Memory B cell (primary cell): ENCODE results near the gene NOL6.

Experiments used
- ATAC-seq: fragments of 150-1000 bp; cut with Tn5 transposase; 2 replicates; pipeline ENCODE4 v1.10.0; 2021; ENCODE audit warnings: low read depth, mild to moderate bottlenecking, moderate library complexity
- DNase-seq, 2 donors: peaks; one replicate each; pipeline ENCODE4 v3.0.0; 2022; ENCODE audit warnings: low spot score in 2 of 2
- H3K27ac Mint-ChIP-seq: one replicate; pipeline ENCODE4 v1.8.0; 2022; ENCODE audit warnings: mild to moderate bottlenecking, moderate library complexity, mixed read lengths
- H3K27me3 Mint-ChIP-seq: one replicate; pipeline ENCODE4 v1.8.0; 2022; ENCODE audit warnings: mixed read lengths
- H3K36me3 Mint-ChIP-seq: one replicate; pipeline ENCODE4 v1.8.0; 2022; ENCODE audit warnings: mild to moderate bottlenecking, mixed read lengths
- H3K4me1 Mint-ChIP-seq: one replicate; pipeline ENCODE4 v1.8.0; 2022; ENCODE audit warnings: mixed read lengths
- H3K4me3 Mint-ChIP-seq: one replicate; pipeline ENCODE4 v1.8.0; 2022; ENCODE audit warnings: mild to moderate bottlenecking, moderate library complexity, mixed read lengths
- H3K9me3 Mint-ChIP-seq: one replicate; pipeline ENCODE4 v1.8.0; 2022; ENCODE audit warnings: mixed read lengths

Gene NOL6

GRCh38 chr9:33453286-33453860 is 20.4 kb downstream of the NOL6 start:
- ATAC-seq (no peak), DNase-seq (no peak)
- H3K27ac Mint-ChIP-seq: no peak overlapping the region
- H3K4me1 Mint-ChIP-seq: peaks cover 9% of the 10 kb centered on the region
- H3K9me3 Mint-ChIP-seq: no peaks in the 10 kb centered on the region
- H3K36me3 Mint-ChIP-seq: no peaks in the 10 kb centered on the region
- H3K4me3 Mint-ChIP-seq: no peak overlapping the region
- peaks cover 3% of the 10 kb centered on the region for H3K27me3 Mint-ChIP-seq

DNA sequence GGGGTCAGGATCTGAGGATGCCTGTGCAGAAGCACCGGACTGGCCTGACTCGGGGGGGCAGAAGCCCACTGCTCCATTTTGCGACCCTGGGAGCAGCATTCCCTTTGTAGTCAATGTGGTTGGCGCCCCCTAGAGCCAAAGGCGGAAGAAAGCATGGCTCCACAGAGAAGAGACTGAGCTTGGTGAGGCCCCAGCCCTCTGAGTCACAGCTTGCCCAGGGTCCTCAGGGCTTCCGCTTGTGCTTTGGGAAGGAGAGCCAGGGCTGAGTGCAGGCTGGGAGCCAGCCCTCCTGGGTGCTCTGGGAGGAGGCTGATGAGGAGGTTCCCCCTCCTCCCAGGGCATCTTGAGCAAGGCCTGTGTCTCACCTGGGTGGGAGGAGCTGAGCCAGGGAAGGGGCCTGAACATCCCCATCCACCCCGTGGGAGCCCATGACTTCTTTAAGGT is 20.9 kb downstream of the NOL6 start:
- Mint-ChIP-seq H3K27ac (no peak overlapping the region), H3K36me3 (no peaks in the 10 kb centered on the region), H3K4me1 (peaks cover 7% of the 10 kb centered on the region), H3K4me3 (no peak overlapping the region), H3K9me3 (no peaks in the 10 kb centered on the region), H3K27me3 (peaks cover 3% of the 10 kb centered on the region)
- DNase-seq (no peak), ATAC-seq (no peak)

- Mint-ChIP-seq H3K27me3 (peaks cover 3% of the 10 kb centered on the region), H3K4me1 (peaks cover 20% of the 10 kb centered on the region), H3K36me3 (no peaks in the 10 kb centered on the region), H3K9me3 (no peaks in the 10 kb centered on the region), H3K4me3 (no peak overlapping the region), H3K27ac (no peak overlapping the region)
- ATAC-seq (no peak), DNase-seq (no peak)
Measured at GRCh38 chr9:33450621-33451146, 23.0 kb downstream of the NOL6 start.

DNA sequence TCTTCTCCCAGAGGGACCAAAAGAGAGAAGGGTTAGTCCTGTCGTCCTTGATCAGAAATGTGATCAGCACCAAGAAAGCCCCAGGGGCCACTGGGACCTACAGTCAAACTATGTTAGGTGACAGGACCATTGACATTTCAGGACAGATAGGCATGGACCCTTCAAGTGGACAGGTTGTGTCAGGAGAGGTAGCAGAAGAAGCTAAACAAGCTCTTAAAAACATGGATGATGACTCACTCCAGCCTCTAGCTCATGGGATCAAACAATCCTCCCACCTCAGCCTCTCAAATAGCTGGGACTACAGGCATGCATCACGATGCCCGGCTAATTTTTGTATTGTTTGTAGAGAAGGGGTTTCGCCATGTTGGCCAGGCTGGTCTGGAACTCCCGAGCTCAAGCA is 24.0 kb downstream of the NOL6 start:
- Mint-ChIP-seq H3K27me3 (peaks cover 3% of the 10 kb centered on the region), H3K36me3 (no peaks in the 10 kb centered on the region), H3K9me3 (no peaks in the 10 kb centered on the region), H3K4me1 (peaks cover 20% of the 10 kb centered on the region), H3K27ac (no peak overlapping the region), H3K4me3 (no peak overlapping the region)
- ATAC-seq: no peak
- no peak for DNase-seq

GRCh38 chr9:33447799-33448553 is 25.7 kb downstream of the NOL6 start:
- no peak overlapping the region for H3K27ac Mint-ChIP-seq
- no peak for ATAC-seq
- H3K27me3 Mint-ChIP-seq: peaks cover 3% of the 10 kb centered on the region

GRCh38 chr9:33446946-33447798 is 26.6 kb downstream of the NOL6 start, which contains the start of gene AQP3:
TSS of gene AQP3 (minus strand) at chr9:33447593. CDS start at chr9:33447530, 63 bp downstream.
- ATAC-seq (peak; percentile 83), DNase-seq (peak; percentile 41 to 45)

More at GRCh38 chr9:33447799-33448553, 25.7 kb downstream of the NOL6 start:
- Mint-ChIP-seq H3K9me3 (no peaks in the 10 kb centered on the region), H3K36me3 (no peaks in the 10 kb centered on the region), H3K4me1 (peaks cover 20% of the 10 kb centered on the region), H3K4me3 (peak overlapping the region; percentile 90)
- no peak for DNase-seq

GRCh38 chr9:33446240-33446945 is 27.3 kb downstream of the NOL6 start:
- ATAC-seq (peak; percentile 43), DNase-seq (no peak)
- Mint-ChIP-seq H3K4me3 (peak overlapping the region; percentile 90), H3K4me1 (peaks cover 14% of the 10 kb centered on the region), H3K27me3 (no peaks in the 10 kb centered on the region), H3K36me3 (no peaks in the 10 kb centered on the region), H3K9me3 (no peaks in the 10 kb centered on the region), H3K27ac (peak overlapping the region; percentile 49)

More at GRCh38 chr9:33446946-33447798, 26.6 kb downstream of the NOL6 start, which contains the start of gene AQP3:
- Mint-ChIP-seq H3K27ac (peak within 1 kb of the TSS; percentile 49), H3K9me3 (no peaks in the 10 kb centered on the region), H3K4me1 (peaks cover 14% of the 10 kb centered on the region), H3K36me3 (no peaks in the 10 kb centered on the region), H3K4me3 (peak within 1 kb of the TSS; percentile 90), H3K27me3 (no peaks in the 10 kb centered on the region)

DNA sequence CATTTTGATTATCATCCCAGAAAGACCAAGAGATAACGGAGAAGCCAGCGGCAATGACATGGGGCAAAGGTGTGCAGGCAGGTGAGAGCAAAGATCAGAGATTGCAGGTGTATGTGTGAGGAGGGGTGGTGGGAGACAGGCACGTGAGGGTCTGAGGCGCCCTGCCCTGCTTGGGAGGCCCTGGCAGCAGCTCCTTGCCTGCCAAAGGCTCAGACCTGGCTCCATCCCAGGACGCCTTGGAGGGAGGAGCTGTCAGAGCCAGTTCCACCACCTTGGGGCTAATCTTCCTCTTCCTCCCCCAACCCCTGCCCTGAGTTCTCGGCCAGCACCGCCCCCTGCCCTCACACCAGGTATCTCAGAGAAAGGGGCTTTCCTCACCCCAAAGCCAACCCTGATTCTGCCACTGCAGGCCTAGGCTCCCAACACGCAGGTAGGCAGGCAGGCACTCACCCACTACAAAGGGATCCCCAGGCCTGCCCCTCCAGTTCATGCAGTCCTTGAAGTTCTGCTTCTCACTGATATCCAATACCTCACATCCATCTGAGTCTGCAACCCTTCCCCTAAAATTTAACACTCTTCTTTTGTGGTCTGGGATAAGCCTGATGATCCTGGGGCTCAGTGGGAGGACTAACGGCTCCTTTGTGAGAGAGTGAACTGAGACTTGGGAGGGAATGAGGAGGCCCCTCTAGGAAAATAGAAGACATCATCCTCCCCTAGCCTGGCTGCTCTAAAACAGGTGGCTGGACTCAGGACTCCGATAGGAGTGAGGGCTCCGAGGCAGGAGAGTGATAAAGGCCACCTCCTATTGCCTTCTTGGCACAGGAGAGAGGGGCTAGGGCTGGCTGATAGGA is 28.1 kb downstream of the NOL6 start:
- no peak for ATAC-seq
- Mint-ChIP-seq H3K27ac (peak overlapping the region; percentile 16), H3K4me1 (peaks cover 14% of the 10 kb centered on the region), H3K4me3 (no peak overlapping the region), H3K27me3 (no peaks in the 10 kb centered on the region), H3K36me3 (no peaks in the 10 kb centered on the region), H3K9me3 (no peaks in the 10 kb centered on the region)
- DNase-seq: no peak

GRCh38 chr9:33443464-33444154 is 30.1 kb downstream of the NOL6 start:
- Mint-ChIP-seq H3K4me1 (peaks cover 14% of the 10 kb centered on the region), H3K4me3 (no peak overlapping the region), H3K9me3 (no peaks in the 10 kb centered on the region), H3K27me3 (no peaks in the 10 kb centered on the region), H3K36me3 (peaks cover 3% of the 10 kb centered on the region), H3K27ac (no peak overlapping the region)
- DNase-seq (no peak), ATAC-seq (no peak)

GRCh38 chr9:33443047-33443446 is 30.7 kb downstream of the NOL6 start:
- H3K27ac Mint-ChIP-seq: no peak overlapping the region

GRCh38 chr9:33442125-33442524 is 31.6 kb downstream of the NOL6 start:
- Mint-ChIP-seq H3K36me3 (peaks cover 3% of the 10 kb centered on the region), H3K9me3 (no peaks in the 10 kb centered on the region), H3K4me3 (no peak overlapping the region), H3K27me3 (no peaks in the 10 kb centered on the region), H3K4me1 (peaks cover 13% of the 10 kb centered on the region), H3K27ac (no peak overlapping the region)
- ATAC-seq (no peak), DNase-seq (no peak)

More at GRCh38 chr9:33443047-33443446, 30.7 kb downstream of the NOL6 start:
- Mint-ChIP-seq H3K4me1 (peaks cover 14% of the 10 kb centered on the region), H3K36me3 (peaks cover 3% of the 10 kb centered on the region), H3K9me3 (no peaks in the 10 kb centered on the region), H3K27me3 (no peaks in the 10 kb centered on the region), H3K4me3 (no peak overlapping the region)
- DNase-seq: no peak
- ATAC-seq: no peak

DNA sequence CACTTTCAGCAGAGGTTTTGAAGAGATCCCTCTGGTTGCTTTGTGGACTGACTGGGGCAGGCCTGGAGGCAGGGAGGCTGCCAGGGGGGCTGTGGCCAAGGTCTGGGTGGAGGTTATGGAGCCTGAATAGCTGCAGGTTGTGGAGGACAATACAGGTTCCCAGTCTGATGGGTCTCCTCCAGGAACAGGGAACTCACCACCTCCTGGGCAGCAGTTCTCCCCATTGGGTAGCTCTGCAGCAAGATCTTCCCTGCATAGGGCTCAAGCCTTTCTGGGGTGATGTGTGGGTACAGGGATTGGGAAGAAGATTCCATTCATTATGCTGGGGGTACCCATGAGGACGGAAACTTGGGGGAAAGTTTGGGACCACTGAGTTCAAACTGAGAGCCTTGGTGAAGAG is 33.1 kb downstream of the NOL6 start:
- H3K9me3 Mint-ChIP-seq: no peaks in the 10 kb centered on the region
- peaks cover 4% of the 10 kb centered on the region for H3K4me1 Mint-ChIP-seq
- peaks cover 3% of the 10 kb centered on the region for H3K36me3 Mint-ChIP-seq
- ATAC-seq (no peak), DNase-seq (no peak)
- H3K27ac Mint-ChIP-seq: no peak overlapping the region
- H3K4me3 Mint-ChIP-seq: no peak overlapping the region
- peaks cover 3% of the 10 kb centered on the region for H3K27me3 Mint-ChIP-seq
